ENCODE results near the gene SERPIND1. TPM values are rescaled to one million over a fixed set of nuclear protein-coding genes. Genes with fewer than 3 reads are reported as not detected.
"Not testable (repeated sequence)": the region's sequence is repeated elsewhere in the genome, so short reads cannot be mapped to it uniquely, and the experiment has no call there.

Gene SERPIND1
- total RNA-seq, 1 donor from 2014 or later: not detected

DNA sequence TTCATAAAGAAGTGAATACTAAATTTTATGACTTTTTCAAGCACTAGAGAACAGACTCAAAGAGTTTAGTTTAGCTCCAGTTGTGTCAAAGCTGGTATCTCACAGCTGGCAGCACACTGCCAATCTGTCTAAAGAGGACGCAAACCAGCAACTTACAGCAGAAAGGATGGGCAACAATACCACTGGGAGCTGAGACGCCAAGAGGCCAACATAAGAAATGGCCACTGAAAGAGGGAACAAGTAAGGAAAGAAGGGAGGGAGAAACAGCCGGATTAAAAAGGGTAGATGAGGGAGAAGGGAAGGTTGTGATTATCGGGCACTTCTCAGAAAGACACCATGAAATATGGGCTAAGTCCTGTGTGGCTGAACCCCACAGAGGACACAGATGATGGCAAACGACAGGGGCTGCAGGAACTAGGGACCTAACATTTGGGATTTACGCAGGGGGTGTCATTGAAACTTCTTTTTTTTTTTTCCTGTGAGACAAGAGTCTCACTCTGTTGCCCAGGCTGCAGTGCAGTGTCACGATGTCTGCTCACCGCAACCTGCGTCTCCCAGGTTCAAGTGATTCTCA lies 41.7 kb downstream of the SERPIND1 start:
- DNase-seq: no peak

- no peak for DNase-seq
Measured at GRCh38 chr22:20816559-20816958, 42.6 kb downstream of the SERPIND1 start.

- DNase-seq: no peak
Measured at GRCh38 chr22:20818471-20818870, 44.6 kb downstream of the SERPIND1 start.

- DNase-seq: no peak
Measured at GRCh38 chr22:20819471-20819870, 45.6 kb downstream of the SERPIND1 start.

- not testable (repeated sequence) for DNase-seq
Measured at GRCh38 chr22:20821717-20822239, 47.9 kb downstream of the SERPIND1 start.

DNA sequence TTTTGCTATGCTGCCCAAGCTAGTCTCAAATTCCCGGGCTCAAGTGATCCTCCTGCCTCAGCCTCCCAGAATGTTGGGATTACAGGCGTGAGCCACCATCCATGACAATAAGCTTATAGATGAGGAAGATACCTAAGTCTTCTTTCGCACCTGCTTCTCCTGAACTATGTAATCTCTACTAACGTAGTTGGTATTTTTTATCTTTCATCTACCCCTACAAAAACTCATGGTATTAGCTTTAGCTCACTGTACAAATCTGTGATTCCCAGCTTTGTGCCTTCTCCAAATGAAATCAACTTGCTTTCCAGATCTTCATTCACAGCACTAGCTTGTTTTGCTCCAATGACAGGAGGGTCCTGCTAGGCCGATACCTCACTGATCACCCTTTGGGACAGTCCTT lies 48.3 kb downstream of the SERPIND1 start:
- no peak for DNase-seq

DNA sequence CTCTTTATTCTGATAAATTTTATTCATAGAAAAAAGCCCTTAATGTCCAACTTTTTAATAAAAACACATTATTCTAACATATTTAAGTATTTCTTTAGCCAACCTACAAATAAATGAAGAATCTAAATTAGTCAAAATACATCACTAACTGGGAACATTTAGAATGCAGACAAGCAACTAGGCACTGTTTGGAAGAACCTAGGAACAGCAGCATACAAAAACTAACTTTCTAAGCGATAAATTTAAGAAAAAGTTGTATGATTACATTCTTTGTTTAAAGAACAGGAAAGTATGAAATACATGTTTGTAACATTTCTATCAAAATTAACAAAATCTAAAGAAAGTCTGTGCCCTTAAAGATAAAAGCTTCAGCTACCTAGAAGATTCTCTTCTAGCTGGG lies 49.4 kb downstream of the SERPIND1 start:
- no peak for DNase-seq

DNA sequence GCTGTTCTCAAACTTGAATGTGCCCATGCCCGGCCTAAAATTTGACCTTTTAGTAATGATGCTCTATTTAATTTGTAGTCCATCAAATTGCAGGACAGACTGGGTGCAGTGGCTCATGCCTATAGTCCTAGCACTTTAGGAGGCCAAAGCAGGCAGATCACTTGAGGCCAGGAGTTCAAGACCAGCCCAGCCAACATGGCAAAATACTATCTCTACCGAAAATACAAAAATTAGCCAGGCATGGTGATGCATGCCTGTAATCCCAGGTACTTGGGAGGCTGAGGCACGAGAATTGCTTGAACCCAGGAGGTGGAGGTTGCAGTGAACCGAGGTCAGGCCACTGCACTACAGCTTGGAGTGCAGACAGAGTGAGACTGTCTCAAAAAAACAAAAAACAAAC lies 51.3 kb downstream of the SERPIND1 start:
- not testable (repeated sequence) for DNase-seq

- DNase-seq: no peak
Measured at GRCh38 chr22:20825624-20826023, 51.7 kb downstream of the SERPIND1 start.

GRCh38 chr22:20826373-20827152 lies 52.6 kb downstream of the SERPIND1 start:
- not testable (repeated sequence) for DNase-seq

GRCh38 chr22:20829491-20830134 lies 55.7 kb downstream of the SERPIND1 start:
- DNase-seq: no peak

- no peak for DNase-seq
Measured at GRCh38 chr22:20833225-20833665, 59.3 kb downstream of the SERPIND1 start.

DNA sequence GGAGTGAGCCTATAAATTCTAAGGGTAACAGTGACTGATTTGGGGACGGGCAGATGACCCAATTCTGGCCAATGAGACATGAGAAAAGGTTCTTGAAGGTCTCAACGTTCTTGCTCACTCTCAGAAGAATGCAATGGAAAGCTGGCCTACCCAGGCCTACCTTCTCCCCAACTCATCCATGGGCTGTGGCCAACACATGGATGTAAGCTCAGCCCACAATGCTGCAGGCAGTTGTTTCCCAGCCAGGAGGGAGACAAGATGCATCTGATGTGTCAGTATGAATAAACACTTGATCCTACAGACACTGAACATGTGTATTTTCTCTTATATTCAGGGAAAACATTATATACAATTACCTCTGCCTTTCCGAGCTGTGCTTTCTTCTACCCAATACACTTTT lies 60.3 kb downstream of the SERPIND1 start:
- DNase-seq: no peak

DNA sequence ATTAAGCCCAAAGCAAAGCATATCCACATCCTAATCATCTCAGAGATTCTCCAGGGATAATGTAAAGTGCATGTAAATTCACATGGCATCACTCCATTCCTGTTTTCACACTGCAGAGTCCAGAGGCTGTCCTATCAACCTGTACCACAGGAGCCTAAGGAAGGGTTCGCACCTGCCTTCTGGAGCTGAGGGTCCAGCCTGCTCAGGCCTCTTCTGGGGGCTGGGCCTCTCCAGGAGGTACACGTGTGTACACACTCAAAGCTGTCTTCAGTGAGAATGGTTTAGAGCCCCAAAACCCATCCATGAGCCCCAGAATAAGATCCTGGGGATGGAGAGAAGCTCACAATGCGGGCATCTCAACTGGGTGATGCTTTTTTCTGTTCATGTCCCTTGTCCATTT lies 60.8 kb downstream of the SERPIND1 start:
- no peak for DNase-seq

Other genes with a start within 250 kb of the SERPIND1 start
- 20.3 and 40.3 TPM in 2 replicates for gene PI4KA, start 84.7 kb downstream of the SERPIND1 start, total RNA-seq
- 6.0 and 8.5 TPM in 2 replicates for gene SNAP29, start 84.9 kb downstream of the SERPIND1 start, total RNA-seq
- 50.2 and 54.4 TPM in 2 replicates for gene CRKL, start 143.3 kb downstream of the SERPIND1 start, total RNA-seq
- 0.05 and 0.17 TPM in 2 replicates for gene AIFM3, start 193.1 kb downstream of the SERPIND1 start, total RNA-seq
- gene LZTR1, start 208.2 kb downstream of the SERPIND1 start, total RNA-seq: 51.6 and 60.9 TPM in 2 replicates
- gene THAP7, start 228.0 kb downstream of the SERPIND1 start, total RNA-seq: 13.8 and 18.1 TPM in 2 replicates
- gene P2RX6, start 241.1 kb downstream of the SERPIND1 start, total RNA-seq: under 0.01 TPM in 1 of 2 replicates, not detected in the other

Measured in dermis blood vessel endothelial cell (primary cell).